ENCODE results near the gene ELOVL1.
A peak's percentile ranks its signal among the peaks of the same experiment; 100 is the strongest.
"Not testable (repeated sequence)": the region's sequence is repeated elsewhere in the genome, so short reads cannot be mapped to it uniquely, and the experiment has no call there.

The ELOVL1 gene

DNA sequence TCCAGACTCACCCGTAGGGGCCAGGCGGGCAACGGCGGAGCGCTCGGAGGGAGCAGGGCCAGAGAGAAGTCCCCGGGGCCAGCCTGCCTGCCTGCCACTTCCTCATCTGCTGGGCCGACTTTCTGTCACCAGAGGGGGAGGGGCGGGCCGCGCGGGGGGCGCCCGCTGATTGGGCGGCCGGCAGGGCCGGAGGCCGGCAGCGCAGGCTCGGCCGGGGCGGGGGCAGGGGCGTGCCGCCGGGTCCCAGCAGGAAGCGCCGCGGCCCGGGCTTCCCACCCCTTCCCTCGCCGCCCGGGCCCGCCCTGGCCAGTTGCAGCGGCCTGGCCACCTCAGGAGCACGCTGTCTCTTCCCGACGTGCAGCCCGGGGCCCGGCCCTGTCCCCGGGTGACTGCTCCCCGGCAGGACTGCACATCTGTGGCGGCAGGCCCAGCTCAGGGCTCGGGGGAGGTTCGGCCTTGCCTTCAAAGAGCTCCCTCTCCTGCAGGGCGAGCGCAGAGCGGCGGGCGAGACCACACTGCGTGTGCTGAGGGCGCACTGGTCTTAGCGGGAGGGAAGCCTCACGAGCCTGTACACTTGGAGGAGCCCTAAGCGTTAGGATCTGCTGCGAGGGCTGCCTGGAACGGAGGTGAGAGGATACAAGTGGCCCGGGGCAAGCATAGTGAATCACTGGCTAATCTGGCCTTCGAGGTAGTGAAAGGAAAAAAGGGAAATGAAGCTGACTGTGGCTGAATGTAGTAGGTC is at the start of gene ELOVL1:
TSS of gene ELOVL1 (minus strand) at position 108 of the 742 bp plus-strand sequence. CDS start 2,402 bp downstream, outside the sequence.
- TF ChIP-seq, protein P1, sequence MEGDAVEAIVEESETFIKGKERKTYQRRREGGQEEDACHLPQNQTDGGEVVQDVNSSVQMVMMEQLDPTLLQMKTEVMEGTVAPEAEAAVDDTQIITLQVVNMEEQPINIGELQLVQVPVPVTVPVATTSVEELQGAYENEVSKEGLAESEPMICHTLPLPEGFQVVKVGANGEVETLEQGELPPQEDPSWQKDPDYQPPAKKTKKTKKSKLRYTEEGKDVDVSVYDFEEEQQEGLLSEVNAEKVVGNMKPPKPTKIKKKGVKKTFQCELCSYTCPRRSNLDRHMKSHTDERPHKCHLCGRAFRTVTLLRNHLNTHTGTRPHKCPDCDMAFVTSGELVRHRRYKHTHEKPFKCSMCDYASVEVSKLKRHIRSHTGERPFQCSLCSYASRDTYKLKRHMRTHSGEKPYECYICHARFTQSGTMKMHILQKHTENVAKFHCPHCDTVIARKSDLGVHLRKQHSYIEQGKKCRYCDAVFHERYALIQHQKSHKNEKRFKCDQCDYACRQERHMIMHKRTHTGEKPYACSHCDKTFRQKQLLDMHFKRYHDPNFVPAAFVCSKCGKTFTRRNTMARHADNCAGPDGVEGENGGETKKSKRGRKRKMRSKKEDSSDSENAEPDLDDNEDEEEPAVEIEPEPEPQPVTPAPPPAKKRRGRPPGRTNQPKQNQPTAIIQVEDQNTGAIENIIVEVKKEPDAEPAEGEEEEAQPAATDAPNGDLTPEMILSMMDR (conservative IDR thresholded peaks at IDR 0.05; ENCODE audit: low read depth, low read length): peak; percentile 32
- DNase-seq (ENCODE audit: low read depth): peak; percentile 69
- peak within 1 kb of the TSS; percentile 76 for H3K4me3 ChIP-seq (ENCODE audit: low read length)

DNA sequence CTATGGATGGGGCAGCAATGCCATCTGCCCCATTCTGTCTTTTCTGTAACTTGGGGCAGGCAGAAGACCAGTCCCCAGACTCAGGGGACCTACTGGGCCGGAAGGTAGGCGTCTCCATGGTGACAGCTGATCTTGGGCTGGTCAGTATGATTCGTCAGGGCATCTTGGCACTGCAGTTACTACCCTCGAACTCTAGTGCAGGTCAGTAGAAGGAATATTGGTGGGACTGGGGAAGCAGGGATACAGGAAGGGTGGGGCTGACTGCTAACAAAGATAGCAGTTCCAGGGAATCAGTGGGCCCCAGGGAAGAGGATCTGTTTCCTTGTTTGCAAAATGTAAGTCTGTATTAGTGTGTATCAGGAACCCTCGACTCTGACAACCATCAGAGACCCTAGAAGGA is 48.1 kb upstream of the ELOVL1 start:
- TF ChIP-seq, protein P1 (conservative IDR thresholded peaks at IDR 0.05; ENCODE audit: low read depth, low read length): no peak
- H3K4me3 ChIP-seq (ENCODE audit: low read length): no peak overlapping the region
- DNase-seq (ENCODE audit: low read depth): no peak

DNA sequence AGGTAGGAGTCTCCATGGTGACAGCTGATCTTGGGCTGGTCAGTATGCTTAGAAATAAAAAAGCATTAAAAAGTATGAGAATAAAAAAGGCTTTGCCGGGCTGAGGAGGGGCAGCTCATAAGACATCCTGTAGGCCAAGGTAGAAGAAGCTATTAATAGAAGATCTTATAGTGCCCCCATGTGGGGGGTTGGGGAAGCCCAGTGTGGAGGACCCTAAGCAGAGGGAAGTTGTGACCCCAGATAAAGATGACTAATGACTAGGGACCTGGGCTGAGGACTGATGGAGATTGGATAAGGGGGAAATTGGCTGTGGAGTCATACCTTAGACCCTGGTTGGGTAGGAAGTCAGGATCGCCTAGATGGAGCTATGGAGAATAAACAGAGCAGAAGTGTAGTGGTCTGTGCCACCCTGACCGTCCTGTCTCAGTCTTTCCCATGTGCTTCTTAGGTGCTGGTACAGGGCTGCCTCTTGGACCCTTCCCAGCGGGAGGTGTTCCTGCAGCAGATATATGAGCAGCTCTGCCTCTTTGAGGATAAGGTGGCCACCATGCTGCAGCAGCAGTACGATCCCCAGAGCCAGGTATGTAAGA is 46.9 kb upstream of the ELOVL1 start:
- no peak overlapping the region for H3K4me3 ChIP-seq (ENCODE audit: low read length)
- no peak for DNase-seq (ENCODE audit: low read depth)
- TF ChIP-seq, protein P1 (conservative IDR thresholded peaks at IDR 0.05; ENCODE audit: low read depth, low read length): peak; percentile 70

DNA sequence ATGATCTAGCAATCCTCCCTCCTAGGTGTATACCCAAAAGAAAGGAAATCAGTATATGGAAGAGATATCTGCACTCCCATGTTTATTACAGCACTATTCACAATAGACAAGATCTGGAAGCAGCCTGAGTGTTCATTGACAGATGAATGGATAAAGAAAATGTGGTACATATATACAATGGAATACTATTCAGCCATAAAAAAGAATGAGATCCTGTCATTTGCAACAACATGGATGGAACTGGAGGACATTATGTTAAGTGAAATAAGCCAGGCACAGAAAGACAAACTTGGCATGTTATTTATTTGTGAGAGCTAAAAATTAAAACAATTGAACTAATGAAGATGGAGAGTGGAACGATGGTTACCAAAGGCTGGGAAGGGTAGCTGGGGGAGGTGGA is 45.6 kb upstream of the ELOVL1 start:
- not testable (repeated sequence) for H3K4me3 ChIP-seq (ENCODE audit: low read length); DNase-seq (ENCODE audit: low read depth)

DNA sequence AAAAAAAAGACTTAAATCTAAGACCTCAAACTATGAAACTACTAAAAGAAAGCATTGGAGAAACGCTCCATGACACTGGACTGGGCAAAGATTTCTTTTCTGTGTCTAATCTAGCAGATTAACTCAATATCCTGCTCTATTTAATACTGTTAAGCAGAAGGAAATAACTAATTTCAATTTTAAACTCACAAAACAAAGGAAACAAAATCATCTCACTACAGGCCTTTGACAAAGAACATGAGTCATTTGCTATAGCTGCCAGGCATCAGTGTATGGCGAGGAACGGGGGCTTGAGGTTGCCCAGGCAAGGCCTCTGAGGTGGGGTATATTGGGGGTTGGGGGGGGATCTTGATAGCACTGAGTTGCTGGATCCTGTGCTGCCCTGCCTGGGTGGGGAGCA is 42.8 kb upstream of the ELOVL1 start:
- TF ChIP-seq, protein P1 (conservative IDR thresholded peaks at IDR 0.05; ENCODE audit: low read depth, low read length): no peak
- no peak overlapping the region for H3K4me3 ChIP-seq (ENCODE audit: low read length)
- DNase-seq (ENCODE audit: low read depth): no peak

DNA sequence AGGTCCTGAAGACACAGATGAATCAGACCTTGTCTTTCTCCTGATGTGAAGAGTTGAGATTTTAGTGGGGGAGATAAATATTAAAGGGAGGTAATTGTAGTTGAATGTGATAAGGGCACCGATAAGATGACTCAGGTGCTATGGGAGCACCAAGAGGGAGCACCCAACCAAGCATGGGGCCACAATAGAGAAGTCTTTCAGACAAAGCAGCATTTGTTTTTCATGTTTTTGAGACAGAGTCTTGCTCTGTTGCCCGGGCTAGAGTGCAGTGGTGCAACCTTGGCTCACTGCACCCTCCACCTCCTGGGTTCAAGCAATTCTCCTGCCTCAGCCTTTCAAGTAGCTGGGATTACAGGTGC is 38.0 kb upstream of the ELOVL1 start:
- TF ChIP-seq, protein P1 (conservative IDR thresholded peaks at IDR 0.05; ENCODE audit: low read depth, low read length): no peak
- no peak overlapping the region for H3K4me3 ChIP-seq (ENCODE audit: low read length)
- DNase-seq (ENCODE audit: low read depth): no peak

DNA sequence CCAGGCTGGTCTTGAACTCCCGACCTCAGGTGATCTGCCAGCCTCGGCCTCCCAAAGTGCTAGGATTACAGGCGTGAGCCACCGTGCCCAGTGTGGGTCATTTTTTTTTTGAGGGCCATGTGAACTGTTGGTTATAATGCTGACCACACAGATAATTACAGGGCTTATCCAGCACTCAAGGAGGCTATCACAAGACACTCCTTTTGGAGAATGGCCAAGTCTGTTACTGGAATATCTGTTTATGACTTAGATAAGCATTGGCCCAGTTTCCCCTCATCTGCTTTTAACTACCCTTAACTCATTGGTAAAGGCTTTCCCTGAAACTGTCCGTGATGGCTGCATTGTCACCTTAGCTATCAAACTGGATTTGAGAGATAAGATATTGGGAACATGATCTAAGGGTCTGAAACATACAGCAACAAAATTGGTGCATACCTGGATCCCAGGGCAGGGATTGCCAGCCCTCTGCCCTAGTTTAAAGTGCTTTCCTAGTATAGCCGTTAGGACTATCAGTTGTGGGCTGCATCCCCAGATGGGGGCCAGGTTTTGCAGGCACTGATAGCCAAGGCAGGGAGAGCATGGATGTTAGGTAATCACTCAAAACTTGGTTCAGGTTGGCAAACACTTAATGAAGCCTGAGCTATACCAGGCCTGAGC is 37.5 kb upstream of the ELOVL1 start:
- DNase-seq (ENCODE audit: low read depth): no peak
- TF ChIP-seq, protein P1 (conservative IDR thresholded peaks at IDR 0.05; ENCODE audit: low read depth, low read length): no peak
- no peak overlapping the region for H3K4me3 ChIP-seq (ENCODE audit: low read length)

Data from retinal pigment epithelial cell (primary cell).